GM19035 (cell line): Measurements from ENCODE around the gene SAE1.
"Not testable (repeated sequence)": the region's sequence is repeated elsewhere in the genome, so short reads cannot be mapped to it uniquely, and the experiment has no call there.

ENCODE experiments used
- ATAC-seq: cut with Tn5 transposase; IDR thresholded peaks from one replicate; pipeline ENCODE4 v1.9.1; 2021; ENCODE audit not compliant: unreplicated experiment

The SAE1 gene

DNA sequence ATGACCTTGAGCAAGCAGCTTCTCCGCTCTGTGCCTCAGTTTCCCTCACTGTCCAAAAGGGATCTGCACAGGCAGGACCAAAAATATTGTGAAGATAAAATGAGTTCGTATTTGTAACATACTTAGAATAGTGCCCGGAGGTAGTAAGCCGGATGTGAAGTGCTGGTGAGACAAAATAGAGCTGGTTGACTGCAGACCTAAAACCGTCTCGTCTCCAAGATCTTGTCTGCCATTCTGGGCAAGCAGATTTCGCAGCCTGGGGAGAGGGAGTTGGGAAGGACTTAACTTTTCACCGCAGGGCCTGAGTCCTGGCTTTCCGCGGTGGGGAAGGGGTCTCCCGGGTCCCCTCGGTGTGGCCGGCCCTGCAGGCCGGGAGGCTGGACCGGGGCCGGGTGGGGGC is 108.5 kb downstream of the SAE1 start:
- no peak for ATAC-seq

DNA sequence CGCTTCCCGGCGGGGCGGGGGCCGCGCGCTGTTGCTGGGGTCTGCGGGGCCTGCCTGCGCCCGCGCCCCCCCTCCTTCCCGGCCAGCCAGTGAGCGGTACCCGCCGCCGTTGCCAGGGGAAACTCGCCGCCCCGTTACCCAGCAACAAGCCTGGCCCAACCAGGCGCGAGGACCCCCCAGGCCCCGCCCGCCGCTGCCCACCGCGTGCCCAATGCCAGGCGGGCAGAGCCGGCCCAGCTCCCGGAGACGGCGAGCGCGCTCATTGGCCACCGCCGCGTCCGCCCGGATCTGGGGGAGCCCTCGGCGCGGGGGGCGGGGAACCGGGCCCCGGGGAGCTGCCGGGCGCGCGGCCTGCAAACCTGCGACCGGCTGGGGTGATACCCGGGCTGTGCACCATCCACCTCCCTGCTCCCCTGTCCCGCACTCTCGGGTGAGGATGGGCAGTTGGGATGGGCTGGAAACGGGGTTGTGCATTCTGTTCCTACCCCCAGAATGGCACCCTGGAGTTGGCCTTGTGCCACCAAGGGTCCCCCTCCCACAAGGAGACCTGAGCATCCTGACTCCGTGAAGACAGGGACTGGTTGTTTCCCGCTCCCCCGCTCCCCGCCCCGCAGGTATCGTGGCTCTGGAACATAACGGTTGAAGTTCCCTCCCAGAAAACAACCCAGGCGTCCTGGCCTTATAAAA is 109.1 kb downstream of the SAE1 start:
- ATAC-seq: no peak

DNA sequence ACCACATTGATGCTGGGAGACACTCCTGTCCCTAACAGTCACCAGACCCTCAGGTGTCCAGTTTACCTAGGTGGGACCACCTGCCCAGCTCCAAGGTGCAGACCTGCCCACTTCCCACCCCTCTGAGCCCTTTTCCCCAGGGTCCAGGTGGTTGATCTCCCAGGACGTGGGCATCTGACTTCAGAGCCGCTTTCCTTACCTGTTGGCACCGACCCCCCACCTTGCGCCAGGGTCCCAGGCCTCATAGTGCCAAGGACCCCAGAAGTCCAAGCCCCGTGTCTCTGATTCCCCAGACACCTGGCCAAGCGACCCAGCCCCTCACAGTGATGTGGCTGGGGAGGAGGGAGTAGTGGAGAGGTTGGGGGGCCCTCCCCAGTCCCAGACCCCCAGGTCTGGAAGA is 109.9 kb downstream of the SAE1 start:
- ATAC-seq: no peak

DNA sequence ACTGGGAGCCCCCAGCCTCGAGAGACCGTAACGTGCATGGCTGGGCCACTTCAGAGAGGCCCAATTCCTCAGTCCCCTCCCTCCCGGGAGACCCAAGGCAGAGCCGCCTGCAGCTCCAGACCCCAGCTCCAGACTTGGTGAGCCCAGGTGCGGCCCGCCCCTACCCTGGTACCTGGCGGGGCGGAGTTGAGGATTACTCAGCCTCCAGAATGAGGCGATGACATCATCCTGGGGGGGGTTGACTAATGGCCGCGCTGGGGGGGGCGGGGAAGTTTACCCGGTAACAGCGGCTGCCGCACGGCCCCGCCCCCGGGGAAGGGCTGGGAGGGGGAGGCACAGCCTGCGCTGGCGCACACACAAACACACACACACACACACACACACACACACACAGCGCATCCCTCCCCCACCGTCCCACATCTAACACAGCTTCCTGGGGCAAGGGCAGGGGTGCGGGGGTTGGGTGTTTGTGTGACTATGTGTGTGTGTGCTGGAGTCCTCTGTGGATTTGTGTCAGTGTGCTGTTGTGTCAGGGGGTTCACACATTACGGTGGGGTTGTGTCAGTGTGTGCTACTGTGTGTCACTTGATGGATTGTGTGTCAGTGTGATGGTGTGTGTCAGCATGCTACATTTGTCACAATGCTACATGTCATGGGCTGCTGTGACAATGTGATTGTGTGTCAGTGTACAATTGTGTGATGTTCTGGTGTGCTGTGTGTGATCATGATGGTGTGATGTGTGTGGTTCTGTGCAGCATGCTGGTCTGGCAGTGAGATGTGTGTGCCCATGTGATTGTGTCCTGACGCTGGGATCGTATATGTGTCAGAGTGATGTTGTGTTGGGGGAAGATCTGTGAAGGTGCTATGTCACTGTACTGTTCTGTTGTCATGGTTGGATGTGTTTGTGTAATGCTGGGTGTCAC is 110.6 kb downstream of the SAE1 start:
- no peak for ATAC-seq

DNA sequence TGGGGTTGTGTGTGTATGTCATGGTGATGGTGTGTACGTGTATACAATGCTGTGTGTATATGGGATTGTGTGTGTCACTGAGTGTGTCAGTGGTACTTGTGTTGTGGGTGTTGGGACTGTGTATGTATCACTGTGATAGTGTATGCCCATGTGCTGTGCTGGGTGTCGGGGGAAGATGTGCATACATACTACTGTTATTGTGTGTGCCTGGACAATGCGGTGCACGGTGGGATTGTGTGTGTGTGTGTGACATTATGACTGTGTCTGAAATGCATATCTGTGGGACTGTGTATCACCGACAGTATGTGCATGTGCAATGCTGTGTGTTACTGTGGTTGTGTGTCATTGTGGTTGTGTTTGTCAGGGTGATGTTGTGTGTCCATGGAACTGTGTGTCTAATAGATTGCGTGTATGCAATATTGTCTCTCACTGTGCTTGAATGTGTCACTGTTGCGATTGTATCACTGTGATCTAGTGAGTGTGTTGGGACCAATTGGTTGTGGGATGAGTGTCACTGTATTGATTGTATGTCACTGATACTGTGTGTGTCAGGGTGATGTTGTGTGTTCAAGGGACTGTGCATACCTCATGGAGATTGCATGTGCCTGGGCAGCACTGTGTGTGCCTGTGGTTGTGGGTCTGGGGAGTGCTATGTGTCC is 111.4 kb downstream of the SAE1 start:
- no peak for ATAC-seq

DNA sequence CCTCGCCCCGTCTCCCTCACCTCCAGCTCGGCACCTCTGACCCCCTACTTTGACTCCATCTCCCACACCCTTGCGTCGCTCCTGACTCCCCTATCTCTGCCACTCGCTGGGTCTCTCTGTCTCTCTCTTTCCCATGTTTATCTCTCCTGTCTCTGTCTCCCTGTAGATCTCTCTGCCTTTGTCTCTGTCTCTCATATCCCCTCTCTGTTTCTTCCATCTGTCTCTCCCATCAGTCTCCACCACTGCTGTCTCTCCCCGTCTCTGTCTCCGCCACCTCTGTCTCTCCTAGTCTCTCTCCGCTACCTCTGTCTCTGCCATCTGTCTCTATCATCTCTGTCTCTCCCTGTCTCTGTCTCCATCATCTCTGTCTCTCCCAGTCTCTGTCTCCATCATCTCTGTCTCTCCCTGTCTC is 112.7 kb downstream of the SAE1 start:
- ATAC-seq: no peak

DNA sequence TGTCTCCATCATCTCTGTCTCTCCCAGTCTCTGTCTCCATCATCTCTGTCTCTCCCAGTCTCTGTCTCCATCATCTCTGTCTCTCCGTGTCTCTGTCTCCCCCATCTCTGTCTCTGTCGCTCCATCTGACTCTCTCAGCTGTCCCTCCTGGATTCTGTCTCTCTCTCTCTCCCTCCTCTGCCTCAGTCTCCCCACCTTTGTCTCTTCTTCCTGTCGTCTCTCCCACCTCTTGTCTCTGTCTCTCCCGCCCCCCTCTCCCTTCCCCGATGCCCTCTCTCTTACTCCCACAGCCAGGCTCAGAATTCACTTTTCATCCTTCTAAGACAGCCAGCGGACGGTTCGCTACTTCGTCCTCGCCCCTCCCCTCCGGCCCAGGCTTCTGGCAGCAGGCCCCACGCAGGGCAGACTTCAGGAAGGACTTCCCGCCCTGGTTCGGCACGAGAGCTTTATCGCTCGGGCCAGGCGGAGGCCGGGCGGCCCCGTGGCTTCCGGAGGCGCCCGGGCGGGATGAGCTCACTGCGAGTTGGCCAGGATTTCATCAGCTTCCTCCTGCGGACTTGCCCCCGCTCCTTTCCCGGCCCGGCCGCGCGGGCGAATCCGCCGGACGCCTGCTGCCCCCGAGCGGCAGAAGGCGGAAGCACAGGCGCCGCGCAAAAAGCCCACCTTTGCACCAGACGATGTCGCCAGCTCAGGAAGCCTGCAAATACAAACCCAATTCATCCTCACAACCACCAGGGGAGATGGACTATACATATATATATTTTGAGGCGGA is 113.3 kb downstream of the SAE1 start:
- ATAC-seq: peak; percentile 75

DNA sequence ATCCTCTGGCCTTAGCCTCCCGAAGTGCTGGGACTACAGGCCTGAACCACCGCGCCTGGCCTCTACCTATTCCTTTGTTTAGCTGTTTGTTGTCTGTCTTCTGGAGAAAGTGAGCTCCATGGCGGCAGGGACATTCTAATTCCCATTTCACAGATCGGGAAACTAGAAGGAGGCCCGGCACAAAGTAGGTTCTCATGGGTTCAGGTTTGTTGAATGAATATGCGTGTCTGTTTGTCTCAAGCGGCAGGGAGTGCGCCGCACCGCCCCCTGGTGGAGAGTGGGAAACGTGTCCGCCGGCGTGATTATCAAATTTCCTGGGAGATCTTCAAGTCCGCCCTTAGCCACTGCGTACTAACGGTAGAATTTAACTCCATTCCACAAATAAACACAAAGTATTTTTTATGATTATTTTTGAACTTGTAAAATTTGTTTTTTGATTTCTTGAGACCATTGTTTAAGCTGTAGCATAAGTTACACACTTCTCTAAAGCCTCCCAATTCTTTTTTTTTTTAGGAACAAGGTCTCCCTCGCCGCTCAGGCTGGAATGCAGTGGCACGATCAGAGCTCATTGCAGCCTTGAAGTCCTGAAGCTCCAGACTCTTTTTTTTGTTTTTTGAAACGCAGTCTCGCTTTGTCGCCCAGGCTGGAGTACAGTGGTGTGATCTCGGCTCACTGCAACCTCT is 116.8 kb downstream of the SAE1 start:
- no peak for ATAC-seq

DNA sequence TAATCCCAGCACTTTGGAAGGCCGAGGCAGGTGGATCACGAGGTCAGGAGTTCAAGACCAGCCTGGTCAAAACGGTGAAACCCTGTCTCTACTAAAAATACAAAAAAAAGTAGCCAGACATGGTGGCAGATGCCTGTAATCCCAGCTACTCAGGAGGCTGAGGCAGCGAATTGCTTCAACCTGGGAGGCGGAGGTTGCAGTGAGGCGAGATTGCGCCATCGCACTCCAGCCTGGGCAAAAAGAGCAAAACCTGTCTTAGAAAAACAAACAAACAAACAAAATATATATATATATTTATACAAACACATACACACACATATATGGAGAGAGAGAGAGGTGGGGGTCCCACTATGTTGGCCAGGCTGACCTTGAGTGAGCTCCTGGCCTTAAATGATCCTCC is 122.4 kb downstream of the SAE1 start:
- not testable (repeated sequence) for ATAC-seq

DNA sequence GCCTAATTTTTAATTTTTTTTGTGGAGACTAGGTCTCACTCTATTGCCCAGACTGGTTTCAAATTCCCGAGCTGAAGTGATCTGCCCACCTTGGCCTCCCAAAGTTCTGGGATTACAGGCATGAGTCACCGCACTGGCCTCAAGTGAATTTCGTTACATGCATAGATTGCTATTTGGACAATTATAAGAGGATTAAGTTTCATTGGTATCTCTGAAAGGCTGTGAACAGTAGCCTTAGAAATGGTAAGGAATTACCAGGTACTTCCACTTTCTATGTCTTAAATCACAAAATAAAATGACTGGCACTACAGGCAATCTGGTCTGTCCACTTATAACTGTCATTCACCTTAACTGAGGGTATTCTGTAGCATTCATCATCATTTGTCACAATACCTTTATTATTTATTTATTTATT is 122.8 kb downstream of the SAE1 start:
- ATAC-seq: no peak

DNA sequence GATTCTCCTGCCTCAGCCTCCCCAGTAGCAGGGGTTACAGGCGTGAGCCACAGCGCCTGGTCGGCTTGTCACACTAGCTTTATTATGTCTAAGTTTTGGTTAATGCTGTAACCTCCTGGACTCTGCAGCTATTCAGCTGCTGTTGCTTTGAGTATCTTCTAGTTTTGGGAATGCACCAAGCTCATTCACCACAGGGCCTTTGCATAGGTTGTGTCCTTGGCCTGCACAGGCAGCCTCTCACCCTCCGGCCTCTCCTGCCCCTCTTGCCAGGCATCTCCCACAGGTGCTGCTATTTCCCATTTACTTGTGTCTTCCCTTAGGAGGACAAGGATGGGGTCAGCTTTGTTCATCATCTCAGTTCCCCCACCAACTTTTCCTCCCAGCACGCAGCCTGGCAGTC is 123.3 kb downstream of the SAE1 start:
- no peak for ATAC-seq

DNA sequence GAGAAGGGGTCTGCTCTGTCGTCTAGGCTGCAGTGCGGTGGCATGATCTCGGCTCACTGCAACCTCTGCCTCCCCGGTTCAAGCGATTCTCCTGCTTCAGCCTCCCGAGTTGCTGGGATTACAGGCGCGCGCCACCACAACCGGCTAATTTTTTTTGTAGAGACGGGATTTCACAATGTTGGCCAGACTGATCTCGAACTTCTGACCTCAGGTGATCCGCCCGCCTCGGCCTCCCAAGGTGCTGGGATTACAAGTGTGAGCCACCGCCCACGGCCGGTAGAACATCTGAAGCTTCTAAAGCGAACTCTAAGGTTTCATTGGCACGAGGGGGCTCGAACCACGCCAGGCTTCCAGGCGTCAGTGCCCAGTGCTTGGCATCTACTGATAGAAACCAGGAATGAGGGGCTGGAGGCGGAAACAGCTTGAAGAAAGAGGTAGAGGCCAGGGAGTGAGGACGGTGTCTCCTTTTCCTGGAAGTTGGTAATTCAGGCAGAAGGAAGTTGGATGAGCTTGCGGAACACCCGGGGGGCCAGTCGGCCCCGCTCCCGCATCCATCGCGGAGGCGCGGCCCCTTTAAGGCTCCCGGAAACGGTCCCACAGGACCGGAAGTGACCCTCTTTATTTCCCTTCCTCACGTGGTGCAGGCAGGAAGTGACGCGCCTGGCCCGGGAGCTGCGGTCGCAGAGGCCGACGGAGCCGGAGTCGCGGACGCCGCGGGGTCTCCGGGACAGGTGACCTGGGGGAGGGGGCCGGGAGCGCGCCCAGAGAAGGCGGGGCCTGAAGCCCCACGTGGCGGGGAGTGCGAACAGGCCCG is 125.5 kb downstream of the SAE1 start, which contains the start of gene CCDC9:
TSS of gene CCDC9 (plus strand) at position 647 of the 814 bp plus-strand sequence. CDS start 1,876 bp downstream, outside the sequence.
- ATAC-seq: peak; percentile 50

DNA sequence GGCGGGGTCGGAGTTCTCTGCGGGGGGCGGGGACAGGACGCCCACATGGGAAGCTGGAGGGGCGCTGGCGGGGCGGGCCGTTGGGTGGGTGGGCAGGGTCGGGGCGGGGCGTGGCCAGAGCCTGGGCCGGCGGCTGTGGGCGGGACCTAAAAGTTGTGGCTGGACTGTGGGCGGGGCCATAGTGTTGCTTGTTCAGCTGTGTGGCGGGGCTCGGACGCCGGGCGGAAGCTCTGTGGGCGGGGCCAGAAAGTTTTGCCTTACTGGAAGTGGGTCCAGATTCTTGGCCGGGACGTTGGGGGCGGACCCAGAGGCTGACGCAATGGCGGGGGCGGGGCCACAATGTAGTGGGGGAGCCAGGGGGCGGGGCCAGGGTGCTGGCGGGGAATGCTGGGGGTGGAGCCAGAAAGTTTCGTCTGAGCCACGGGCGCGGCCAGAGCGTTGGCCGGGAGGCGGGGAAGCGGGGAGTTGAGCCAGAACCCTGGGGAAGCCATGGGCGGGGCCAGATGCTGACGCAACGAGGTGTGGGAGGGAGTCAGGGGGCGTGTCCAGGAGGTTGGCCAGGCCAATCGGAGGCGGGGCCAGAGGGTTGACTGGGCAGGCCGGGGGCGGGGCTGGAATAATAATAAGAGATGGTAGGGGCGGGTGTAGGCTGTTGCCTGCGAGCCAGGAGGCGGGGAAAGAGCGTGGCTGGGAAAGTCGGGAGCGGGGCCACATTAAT is 126.2 kb downstream of the SAE1 start:
- peak; percentile 75 for ATAC-seq

DNA sequence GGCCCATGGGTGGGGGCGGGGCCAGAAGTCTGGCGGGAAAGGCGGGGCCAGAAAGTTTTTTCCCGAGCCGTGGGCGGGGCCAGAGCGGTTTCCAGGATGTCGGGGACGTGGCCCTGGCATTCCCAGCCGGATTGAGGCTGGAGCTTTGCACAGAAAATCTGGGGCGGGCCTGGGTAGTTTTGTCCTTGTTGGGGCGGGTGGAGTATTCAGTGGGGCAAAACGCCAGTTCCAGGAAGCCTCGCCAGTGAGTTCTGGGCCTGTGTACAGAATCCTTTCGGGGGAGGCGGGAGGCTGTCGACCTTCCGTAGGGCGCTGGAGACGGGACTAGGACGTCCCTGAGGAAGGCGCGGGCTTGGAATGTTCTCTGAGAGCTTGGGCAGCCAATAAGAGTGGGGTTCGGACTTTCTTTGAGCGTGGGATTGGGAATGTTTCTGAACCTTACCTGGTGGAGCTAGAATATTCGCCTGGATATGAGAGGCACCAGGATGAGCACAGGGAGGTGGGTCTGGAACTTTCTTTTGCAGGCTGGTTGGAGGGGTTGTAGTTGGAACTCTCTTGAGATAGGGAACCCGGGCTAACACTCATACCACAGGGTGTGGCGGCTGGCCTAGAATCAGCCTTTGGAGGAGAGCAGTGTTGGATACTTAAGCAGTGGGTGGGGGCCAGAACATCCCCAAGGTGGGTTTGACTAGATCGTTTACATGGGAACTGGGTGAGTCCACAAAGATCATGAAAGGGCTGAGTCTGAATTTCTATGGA is 127.0 kb downstream of the SAE1 start:
- no peak for ATAC-seq

DNA sequence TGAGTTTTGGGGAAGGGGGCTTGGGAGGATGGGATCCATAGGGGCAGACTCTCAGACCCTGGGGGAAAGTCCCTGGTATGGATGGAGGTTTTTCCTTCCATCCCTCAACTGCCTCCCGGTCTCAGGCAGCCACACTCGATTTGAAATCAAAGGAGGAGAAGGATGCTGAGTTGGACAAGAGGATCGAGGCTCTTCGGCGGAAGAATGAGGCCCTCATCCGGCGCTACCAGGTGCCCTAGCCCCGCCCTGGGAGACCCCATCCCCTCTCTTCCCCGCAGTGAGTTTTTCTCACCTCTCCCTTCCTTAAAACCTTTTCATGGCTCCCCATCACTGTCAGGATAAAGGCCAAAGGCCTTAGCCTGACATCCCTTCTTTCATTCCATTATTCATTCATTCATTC is 127.8 kb downstream of the SAE1 start:
- ATAC-seq: no peak

DNA sequence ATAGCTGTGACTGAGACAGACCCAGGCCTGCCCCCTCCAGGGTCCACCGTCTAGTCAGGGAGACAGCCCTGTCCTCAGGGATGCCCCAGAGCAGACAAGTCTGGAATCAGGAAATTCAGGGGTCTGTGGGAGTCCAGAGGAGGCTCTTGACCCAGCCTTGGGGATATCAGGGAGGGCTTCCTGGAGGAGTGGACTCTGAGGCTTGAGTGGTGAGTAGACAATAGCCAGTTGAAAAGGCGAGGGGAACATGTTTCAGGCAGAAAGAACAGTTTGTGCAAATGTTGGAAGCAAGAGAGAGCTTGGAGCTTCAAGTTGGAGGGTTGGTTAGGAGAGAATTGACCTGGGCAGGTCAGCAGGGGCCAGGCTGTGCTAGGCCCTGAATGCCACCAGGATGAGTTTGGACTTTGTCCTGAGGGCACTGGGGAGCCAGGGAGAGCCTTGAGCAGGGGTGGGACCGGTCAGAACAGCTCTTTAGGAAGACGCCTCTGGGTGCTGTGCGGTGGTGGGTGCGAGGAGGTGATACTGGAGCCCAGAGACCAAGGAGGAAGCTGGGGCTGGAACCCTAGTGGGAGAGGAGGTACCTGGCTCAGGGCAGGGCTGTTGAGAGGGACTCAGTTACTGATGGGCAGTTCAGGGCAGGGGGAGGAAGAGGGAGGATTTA is 128.4 kb downstream of the SAE1 start:
- no peak for ATAC-seq
